GM12878 (cell line): ENCODE measurements around the gene PKD1L1. TPM values are rescaled to one million over a fixed set of nuclear protein-coding genes. Genes with fewer than 3 reads are reported as not detected.

Experiments used
- ATAC-seq: fragments of 200-7000 bp; cut with Tn5 transposase; 3 replicates; pipeline ENCODE4 v1.9.1; 2020; ENCODE audit warnings: mild to moderate bottlenecking, moderate library complexity
- BruUV-seq: library from RNA; stranded (reverse); fragments of 400-500 nt; replicated peaks from 2 replicates; lab custom pipeline; 2021; lab: Mats Ljungman, UMichigan
- CTCF ChIA-PET: fragments of 300-600 bp; sonication (Branson Sonifier 250); formaldehyde crosslinking; extraction: SDS; loops from one replicate; lab custom pipeline; 2021; ENCODE audit warnings: inconsistent platforms; lab: Yijun Ruan, JAX
- POLR2A ChIA-PET: fragments of 350-600 bp; formaldehyde crosslinking; extraction: SDS; loops from one replicate; lab custom pipeline; 2021; ENCODE audit warnings: inconsistent platforms; lab: Charles Lee
- RAD21 ChIA-PET: fragments of 300-600 bp; sonication (Branson Sonifier 250); formaldehyde crosslinking; loops from one replicate; lab custom pipeline; 2023; ENCODE audit warnings: antibody characterized with exemption; ENCODE audit not compliant: unreplicated experiment; lab: Charles Lee
- SMC1A ChIA-PET: fragments of 300-600 bp; sonication (Branson Sonifier 250); formaldehyde crosslinking; loops from one replicate; lab custom pipeline; 2023; ENCODE audit not compliant: unreplicated experiment, uncharacterized antibody; lab: Charles Lee
- DNase-seq: peaks from one replicate; pipeline ENCODE4 v3.0.0-alpha.2; 2011; ENCODE audit warnings: low read depth, low spot score
- FAIRE-seq: peaks from 3 replicates; lab custom pipeline; 2011; peaks lifted over from hg19 to GRCh38; lab: Jason Lieb, UNC
- H2AFZ ChIP-seq: 2 replicates; pipeline ENCODE4 v1.6.0; 2011; ENCODE audit warnings: low read depth, low read length, control low read depth; ENCODE audit not compliant: control insufficient read depth
- H3K27ac ChIP-seq: 2 replicates; pipeline ENCODE4 v1.5.1; 2011; ENCODE audit warnings: control low read depth; ENCODE audit not compliant: control insufficient read depth, insufficient read depth
- H3K27me3 ChIP-seq, 2 experiments: replicated peaks in 1 of 2; 2 replicates each; pipeline versions ENCODE4 v1.6.0 to v1.6.1; 2011; ENCODE audit warnings: low read length in 1 of 2; ENCODE audit not compliant: control insufficient read depth in 2 of 2, insufficient read depth in 2 of 2
- H3K36me3 ChIP-seq, 2 experiments: 2 replicates each; pipeline ENCODE4 v1.5.1; 2011; ENCODE audit warnings: low read length in 1 of 2; ENCODE audit not compliant: control insufficient read depth in 2 of 2, insufficient read depth in 2 of 2
- H3K4me1 ChIP-seq: 2 replicates; pipeline ENCODE4 v1.6.1; 2011; ENCODE audit warnings: mild to moderate bottlenecking, low read length, moderate library complexity, mixed read lengths; ENCODE audit not compliant: control insufficient read depth, insufficient read depth
- H3K4me2 ChIP-seq: 2 replicates; pipeline ENCODE4 v1.6.0; 2011; ENCODE audit warnings: control low read depth; ENCODE audit not compliant: control insufficient read depth, insufficient read depth
- H3K4me3 ChIP-seq: fragments of 200-600 bp; sonication (generic); 2 replicates; pipeline ENCODE4 v1.5.1; 2016
- H3K79me2 ChIP-seq: 2 replicates; pipeline ENCODE4 v1.6.0; 2011; ENCODE audit warnings: low read length; ENCODE audit not compliant: control insufficient read depth, insufficient read depth
- H3K9ac ChIP-seq: 2 replicates; pipeline ENCODE4 v1.8.0; 2011; ENCODE audit warnings: low read length, control low read depth, mixed read lengths; ENCODE audit not compliant: control insufficient read depth, insufficient read depth
- H3K9me3 ChIP-seq: replicated peaks from 3 replicates; pipeline ENCODE4 v1.5.1; 2011; ENCODE audit warnings: mild to moderate bottlenecking, low read length; ENCODE audit not compliant: control insufficient read depth, insufficient read depth
- H4K20me1 ChIP-seq: 2 replicates; pipeline ENCODE4 v1.6.0; 2011; ENCODE audit not compliant: control insufficient read depth, insufficient read depth
- CBFB ChIP-seq: IDR thresholded peaks from 2 replicates; pipeline ENCODE4 v1.6.1; 2016; ENCODE audit warnings: antibody characterized with exemption, low read depth
- CREB1 ChIP-seq: IDR thresholded peaks from 2 replicates; pipeline ENCODE4 v1.6.1; 2012; ENCODE audit warnings: low read depth, mild to moderate bottlenecking, inconsistent platforms
- LARP7 ChIP-seq: fragments of 450-650 bp; IDR thresholded peaks from 2 replicates; pipeline ENCODE4 v1.6.1; 2017; ENCODE audit warnings: mild to moderate bottlenecking
- NR2F1 ChIP-seq: fragments of 450-650 bp; conservative IDR thresholded peaks from 2 replicates; pipeline ENCODE4 v1.6.1; 2017; ENCODE audit warnings: mild to moderate bottlenecking
- PML ChIP-seq: IDR thresholded peaks from 2 replicates; pipeline ENCODE4 v1.6.1; 2012; ENCODE audit warnings: low read length, inconsistent platforms
- RAD21 ChIP-seq: IDR thresholded peaks from 2 replicates; pipeline ENCODE4 v1.6.1; 2011; ENCODE audit warnings: mild to moderate bottlenecking, low read depth, low read length, moderate library complexity; ENCODE audit not compliant: insufficient read depth
- RFX5 ChIP-seq: IDR thresholded peaks from 2 replicates; pipeline ENCODE4 v1.6.1; 2011; ENCODE audit warnings: low read depth, low read length, improper control_type of control experiment
- SRF ChIP-seq, 2 experiments: IDR thresholded peaks; 2 replicates each; pipeline ENCODE4 v1.6.1; 2011; ENCODE audit warnings: low read depth in 2 of 2, low read length in 2 of 2, mild to moderate bottlenecking in 1 of 2, moderate library complexity in 1 of 2
- SUZ12 ChIP-seq: fragments of 200-600 bp; sonication (generic); IDR thresholded peaks from one replicate; pipeline ENCODE4 v1.6.1; 2018; ENCODE audit warnings: antibody characterized with exemption, mild to moderate bottlenecking; ENCODE audit not compliant: unreplicated experiment
- YBX1 ChIP-seq: fragments of 450-650 bp; IDR thresholded peaks from 2 replicates; pipeline ENCODE4 v1.6.1; 2016; ENCODE audit warnings: antibody characterized with exemption
- ZNF217 ChIP-seq: fragments of 450-650 bp; IDR thresholded peaks from 2 replicates; pipeline ENCODE4 v1.6.1; 2017; ENCODE audit warnings: antibody characterized with exemption, mild to moderate bottlenecking
- WGBS: methylation state at CpG from one replicate; pipeline ENCODE4 v1.1.6; 2016; ENCODE audit warnings: low lambda C conversion rate; ENCODE audit not compliant: insufficient replicate concordance, insufficient coverage; ENCODE audit errors: missing lambda C conversion rate; 5-methylcytosine and 5-hydroxymethylcytosine counted together
- in situ Hi-C: fragments of 300-500 bp; cut with MboI; formaldehyde crosslinking; loops from 9 replicates; pipeline ENCODE4 v1.14.3; 2018; ENCODE audit warnings: mixed read lengths
- intact Hi-C: fragments of 100-400 bp; cut with micrococcal nuclease; formaldehyde crosslinking; loops from one replicate; pipeline ENCODE4 v1.14.2; 2022; ENCODE audit not compliant: unreplicated experiment
- polyA plus RNA-seq, 11 experiments: library from polyadenylated mRNA; depleted of rRNA in 4 of 11; unstranded in 6 of 11; stranded (reverse) in 5 of 11; fragments of >200 nt; fragmentation: Nextera tagmentation in 4 of 11; fragmentation: Illumina TruSeq in 1 of 11; extraction: Ambion mirVana in 4 of 11; extraction: Trizol in 1 of 11; gene quantifications; 1 replicate in 1 of 11; 2 replicates in 10 of 11; pipeline versions ENCODE4 v1.2.1 to v1.2.3, GENCODE V29; 2011 to 2016; ENCODE audit warnings: inconsistent platforms in 2 of 11, missing spikeins in 2 of 11, low read depth in 1 of 11
- total RNA-seq, 4 experiments: library from RNA; depleted of rRNA in 3 of 4; stranded (reverse); fragments of >200 nt in 3 of 4; fragmentation: Illumina TruSeq in 1 of 4; extraction: Trizol in 1 of 4; gene quantifications; 2 replicates each; pipeline versions ENCODE4 v1.2.1 to v1.2.3, GENCODE V29; 2013 to 2021
- TF ChIP-seq, protein P1 (sequence below): IDR thresholded peaks from 2 replicates; pipeline ENCODE4 v1.6.1; 2012; ENCODE audit warnings: low read length, inconsistent platforms
- TF ChIP-seq, protein P2 (sequence below): IDR thresholded peaks from 2 replicates; pipeline ENCODE4 v1.6.1; 2011; ENCODE audit warnings: borderline replicate concordance, low read depth, mild to moderate bottlenecking, moderate library complexity, mixed read lengths, low read length; ENCODE audit not compliant: insufficient read depth; ENCODE audit errors: extremely low read length
- TF ChIP-seq, protein P3 (sequence below): IDR thresholded peaks from 2 replicates; pipeline ENCODE4 v1.6.1; 2012; ENCODE audit warnings: low read depth, low read length, improper control_type of control experiment
- TF ChIP-seq, protein P4 (sequence below): fragments of 450-650 bp; IDR thresholded peaks from 2 replicates; pipeline ENCODE4 v1.6.1; 2017; ENCODE audit warnings: mild to moderate bottlenecking

PKD1L1 gene
- total and polyA plus RNA-seq, 10 of the 15 experiments (the other 5 are each of a cell fraction or from before 2014, with no cell fraction given): under 0.01 to 0.05 (median 0.02) TPM; not detected in 3

DNA sequence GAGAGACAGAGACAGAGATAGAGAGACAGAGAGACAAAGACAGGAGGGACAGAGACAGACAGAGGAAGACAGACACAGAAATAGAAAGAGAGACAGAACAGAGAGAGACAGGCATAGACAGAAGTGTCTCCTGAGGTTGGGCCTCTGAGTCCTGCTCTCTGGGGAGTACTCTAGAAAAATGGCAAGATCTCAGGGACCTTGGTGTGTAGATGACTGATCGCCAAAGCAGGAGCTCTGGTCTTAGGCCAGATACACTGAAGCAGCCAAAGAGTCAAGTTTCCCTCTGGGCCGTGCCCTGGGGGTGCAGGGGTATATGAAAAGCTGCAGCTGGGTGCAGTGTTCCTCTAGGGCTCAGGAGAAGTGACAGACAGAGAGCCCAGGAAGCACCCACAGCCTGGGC, 189.7 kb downstream of the PKD1L1 start:
- intact Hi-C loops (no loop called here), in situ Hi-C loops (no loop called here)
- ChIA-PET SMC1A (no interaction called here), POLR2A (no interaction called here), RAD21 (no interaction called here), CTCF (no interaction called here)
- H3K27me3 ChIP-seq: no peaks in the 10 kb centered on the region
- ATAC-seq: no peak
- no peak for DNase-seq
- no peak for TF ChIP-seq SRF (IDR thresholded peaks at IDR 0.05; ENCODE audit: low read depth in 2 of 2, low read length in 2 of 2)
- TF ChIP-seq, protein P1, sequence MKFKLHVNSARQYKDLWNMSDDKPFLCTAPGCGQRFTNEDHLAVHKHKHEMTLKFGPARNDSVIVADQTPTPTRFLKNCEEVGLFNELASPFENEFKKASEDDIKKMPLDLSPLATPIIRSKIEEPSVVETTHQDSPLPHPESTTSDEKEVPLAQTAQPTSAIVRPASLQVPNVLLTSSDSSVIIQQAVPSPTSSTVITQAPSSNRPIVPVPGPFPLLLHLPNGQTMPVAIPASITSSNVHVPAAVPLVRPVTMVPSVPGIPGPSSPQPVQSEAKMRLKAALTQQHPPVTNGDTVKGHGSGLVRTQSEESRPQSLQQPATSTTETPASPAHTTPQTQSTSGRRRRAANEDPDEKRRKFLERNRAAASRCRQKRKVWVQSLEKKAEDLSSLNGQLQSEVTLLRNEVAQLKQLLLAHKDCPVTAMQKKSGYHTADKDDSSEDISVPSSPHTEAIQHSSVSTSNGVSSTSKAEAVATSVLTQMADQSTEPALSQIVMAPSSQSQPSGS: no peak
- TF ChIP-seq YBX1: no peak
- TF ChIP-seq NR2F1: no peak
- no peak for TF ChIP-seq CBFB
- TF ChIP-seq RFX5: no peak
- H3K9me3 ChIP-seq: no peaks in the 10 kb centered on the region
- 38% methylated on average over 2 of the region's 2 CpGs for WGBS
- H3K36me3 ChIP-seq: no peaks in the 10 kb centered on the region
- H3K4me1 ChIP-seq: no peaks in the 10 kb centered on the region
- no peaks in the 10 kb centered on the region for H3K79me2 ChIP-seq
- H2AFZ ChIP-seq: no peak overlapping the region
- no peak overlapping the region for H3K4me3 ChIP-seq
- H3K4me2 ChIP-seq: no peak overlapping the region
- H3K9ac ChIP-seq: no peak overlapping the region
- no peak for FAIRE-seq
- H4K20me1 ChIP-seq: no peaks in the 10 kb centered on the region
- no TSS peak for BruUV-seq
- H3K27ac ChIP-seq: no peak overlapping the region

DNA sequence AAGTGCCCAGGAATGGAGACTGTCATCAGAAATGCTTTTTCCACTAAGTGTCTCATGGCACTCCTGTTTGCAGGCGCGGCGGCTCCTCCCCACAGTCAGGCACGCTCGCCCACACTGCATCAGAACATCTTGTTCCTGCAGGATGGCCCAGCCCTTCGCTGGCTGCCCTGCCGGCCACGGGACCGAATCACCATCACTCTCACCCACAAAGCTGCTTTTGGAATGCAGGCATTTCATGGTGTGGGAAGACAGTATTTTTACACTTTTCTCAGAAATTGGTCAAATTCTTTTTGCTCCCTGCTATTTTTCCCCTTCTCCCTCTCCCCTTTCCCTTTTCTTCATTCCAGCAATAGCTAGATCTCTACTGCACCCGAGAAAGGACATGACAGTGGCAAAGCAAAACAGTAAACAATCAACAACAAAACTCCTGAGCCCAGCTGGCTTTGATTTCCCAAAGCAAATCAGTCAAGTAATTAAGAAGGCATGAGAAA, 190.3 kb downstream of the PKD1L1 start:
- CTCF ChIA-PET: no interaction called here
- POLR2A ChIA-PET: no interaction called here
- Histone ChIP-seq H3K27ac (no peak overlapping the region), H3K4me3 (no peak overlapping the region), H3K9me3 (no peaks in the 10 kb centered on the region), H3K27me3 (no peaks in the 10 kb centered on the region), H2AFZ (no peak overlapping the region), H3K4me2 (no peak overlapping the region), H3K79me2 (no peaks in the 10 kb centered on the region), H3K4me1 (no peaks in the 10 kb centered on the region), H4K20me1 (no peaks in the 10 kb centered on the region), H3K36me3 (no peaks in the 10 kb centered on the region), H3K9ac (no peak overlapping the region)
- FAIRE-seq: no peak
- no TSS peak for BruUV-seq
- in situ Hi-C loops: no loop called here
- no peak for DNase-seq
- no peak for ATAC-seq
- intact Hi-C loops: no loop called here
- WGBS: 54% methylated on average over 10 of the region's 10 CpGs
- SMC1A ChIA-PET: no interaction called here
- RAD21 ChIA-PET: no interaction called here
- no peak for TF ChIP-seq LARP7
- TF ChIP-seq CREB1: no peak
- TF ChIP-seq SUZ12: no peak
- no peak for TF ChIP-seq RAD21
- TF ChIP-seq, protein P2, sequence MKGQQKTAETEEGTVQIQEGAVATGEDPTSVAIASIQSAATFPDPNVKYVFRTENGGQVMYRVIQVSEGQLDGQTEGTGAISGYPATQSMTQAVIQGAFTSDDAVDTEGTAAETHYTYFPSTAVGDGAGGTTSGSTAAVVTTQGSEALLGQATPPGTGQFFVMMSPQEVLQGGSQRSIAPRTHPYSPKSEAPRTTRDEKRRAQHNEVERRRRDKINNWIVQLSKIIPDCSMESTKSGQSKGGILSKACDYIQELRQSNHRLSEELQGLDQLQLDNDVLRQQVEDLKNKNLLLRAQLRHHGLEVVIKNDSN: no peak
- TF ChIP-seq PML: no peak
- TF ChIP-seq, protein P3, sequence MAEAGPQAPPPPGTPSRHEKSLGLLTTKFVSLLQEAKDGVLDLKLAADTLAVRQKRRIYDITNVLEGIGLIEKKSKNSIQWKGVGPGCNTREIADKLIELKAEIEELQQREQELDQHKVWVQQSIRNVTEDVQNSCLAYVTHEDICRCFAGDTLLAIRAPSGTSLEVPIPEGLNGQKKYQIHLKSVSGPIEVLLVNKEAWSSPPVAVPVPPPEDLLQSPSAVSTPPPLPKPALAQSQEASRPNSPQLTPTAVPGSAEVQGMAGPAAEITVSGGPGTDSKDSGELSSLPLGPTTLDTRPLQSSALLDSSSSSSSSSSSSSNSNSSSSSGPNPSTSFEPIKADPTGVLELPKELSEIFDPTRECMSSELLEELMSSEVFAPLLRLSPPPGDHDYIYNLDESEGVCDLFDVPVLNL: no peak
- TF ChIP-seq ZNF217: no peak
- TF ChIP-seq, protein P4, sequence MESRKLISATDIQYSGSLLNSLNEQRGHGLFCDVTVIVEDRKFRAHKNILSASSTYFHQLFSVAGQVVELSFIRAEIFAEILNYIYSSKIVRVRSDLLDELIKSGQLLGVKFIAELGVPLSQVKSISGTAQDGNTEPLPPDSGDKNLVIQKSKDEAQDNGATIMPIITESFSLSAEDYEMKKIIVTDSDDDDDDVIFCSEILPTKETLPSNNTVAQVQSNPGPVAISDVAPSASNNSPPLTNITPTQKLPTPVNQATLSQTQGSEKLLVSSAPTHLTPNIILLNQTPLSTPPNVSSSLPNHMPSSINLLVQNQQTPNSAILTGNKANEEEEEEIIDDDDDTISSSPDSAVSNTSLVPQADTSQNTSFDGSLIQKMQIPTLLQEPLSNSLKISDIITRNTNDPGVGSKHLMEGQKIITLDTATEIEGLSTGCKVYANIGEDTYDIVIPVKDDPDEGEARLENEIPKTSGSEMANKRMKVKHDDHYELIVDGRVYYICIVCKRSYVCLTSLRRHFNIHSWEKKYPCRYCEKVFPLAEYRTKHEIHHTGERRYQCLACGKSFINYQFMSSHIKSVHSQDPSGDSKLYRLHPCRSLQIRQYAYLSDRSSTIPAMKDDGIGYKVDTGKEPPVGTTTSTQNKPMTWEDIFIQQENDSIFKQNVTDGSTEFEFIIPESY: no peak
